Stimulated activated naive B cell treated with anti-CD40 and anti-IgM and Interleukin-4, amounts not matched to agents 10 μg/mL and 1 μg/mL and 100 μg/mL, for 72 hours (primary cell): Measurements from ENCODE around the gene HS6ST3.

Source experiments
- ATAC-seq, 2 donors: fragments of 150-1000 bp; cut with Tn5 transposase; replicated peaks; 2 replicates each; pipeline ENCODE4 v1.10.0; 2021; ENCODE audit warnings: moderate library complexity in 1 of 2
- DNase-seq: peaks from one replicate; pipeline ENCODE4 v3.0.0; 2021
- H3K27ac Mint-ChIP-seq: one replicate; pipeline ENCODE4 v1.8.0; 2022; ENCODE audit warnings: mild to moderate bottlenecking, mixed read lengths
- H3K27me3 Mint-ChIP-seq, 2 donors: one replicate each; pipeline ENCODE4 v1.8.0; 2022; ENCODE audit warnings: mixed read lengths in 2 of 2
- H3K36me3 Mint-ChIP-seq, 2 donors: one replicate each; pipeline ENCODE4 v1.8.0; 2022; ENCODE audit warnings: mixed read lengths in 2 of 2, mild to moderate bottlenecking in 1 of 2
- H3K4me1 Mint-ChIP-seq, 2 donors: one replicate each; pipeline ENCODE4 v1.8.0; 2022; ENCODE audit warnings: mixed read lengths in 2 of 2, mild to moderate bottlenecking in 1 of 2
- H3K4me3 Mint-ChIP-seq, 2 donors: one replicate each; pipeline ENCODE4 v1.8.0; 2022; ENCODE audit warnings: mild to moderate bottlenecking in 2 of 2, mixed read lengths in 2 of 2, moderate library complexity in 1 of 2
- H3K9me3 Mint-ChIP-seq, 2 donors: one replicate each; pipeline ENCODE4 v1.8.0; 2022; ENCODE audit warnings: mixed read lengths in 2 of 2, mild to moderate bottlenecking in 1 of 2

The HS6ST3 gene

GRCh38 chr13:96273196-96273595, 183.3 kb downstream of the HS6ST3 start:
- Mint-ChIP-seq H3K27me3 (no peaks in the 10 kb centered on the region), H3K4me3 (no peak overlapping the region), H3K9me3 (peaks cover 0 to 7% of the 10 kb centered on the region in 2 donors), H3K27ac (no peak overlapping the region), H3K4me1 (no peaks in the 10 kb centered on the region), H3K36me3 (no peaks in the 10 kb centered on the region)
- DNase-seq = no peak
- ATAC-seq = no peak

- H3K27ac Mint-ChIP-seq = no peak overlapping the region
- ATAC-seq (no peak), DNase-seq (no peak)
- H3K9me3 Mint-ChIP-seq = peaks cover 0 to 7% of the 10 kb centered on the region in 2 donors
- H3K36me3 Mint-ChIP-seq = no peaks in the 10 kb centered on the region
- H3K27me3 Mint-ChIP-seq = no peaks in the 10 kb centered on the region
- H3K4me1 Mint-ChIP-seq = no peaks in the 10 kb centered on the region
- no peak overlapping the region for H3K4me3 Mint-ChIP-seq
These were observed 184.1 kb downstream of the HS6ST3 start for GRCh38 chr13:96274046-96274445.

GRCh38 chr13:96279904-96280303, 190.0 kb downstream of the HS6ST3 start:
- ATAC-seq = no peak
- Mint-ChIP-seq H3K27ac (no peak overlapping the region), H3K4me1 (no peaks in the 10 kb centered on the region), H3K27me3 (no peaks in the 10 kb centered on the region), H3K4me3 (no peak overlapping the region), H3K9me3 (peaks cover 0 to 3% of the 10 kb centered on the region in 2 donors), H3K36me3 (no peaks in the 10 kb centered on the region)
- DNase-seq = no peak

- H3K27ac Mint-ChIP-seq = no peak overlapping the region
- ATAC-seq (no peak), DNase-seq (no peak)
- no peaks in the 10 kb centered on the region for H3K36me3 Mint-ChIP-seq
- H3K27me3 Mint-ChIP-seq = no peaks in the 10 kb centered on the region
- no peaks in the 10 kb centered on the region for H3K4me1 Mint-ChIP-seq
- peaks cover 0 to 2% of the 10 kb centered on the region in 2 donors for H3K9me3 Mint-ChIP-seq
- no peak overlapping the region for H3K4me3 Mint-ChIP-seq
These were observed 195.1 kb downstream of the HS6ST3 start for GRCh38 chr13:96284971-96285370.

GRCh38 chr13:96285729-96286128, 195.8 kb downstream of the HS6ST3 start:
- Mint-ChIP-seq H3K4me3 (no peak overlapping the region), H3K36me3 (no peaks in the 10 kb centered on the region), H3K27me3 (no peaks in the 10 kb centered on the region), H3K27ac (no peak overlapping the region), H3K4me1 (no peaks in the 10 kb centered on the region), H3K9me3 (peaks cover 0 to 4% of the 10 kb centered on the region in 2 donors)
- DNase-seq = no peak
- ATAC-seq = no peak

DNA sequence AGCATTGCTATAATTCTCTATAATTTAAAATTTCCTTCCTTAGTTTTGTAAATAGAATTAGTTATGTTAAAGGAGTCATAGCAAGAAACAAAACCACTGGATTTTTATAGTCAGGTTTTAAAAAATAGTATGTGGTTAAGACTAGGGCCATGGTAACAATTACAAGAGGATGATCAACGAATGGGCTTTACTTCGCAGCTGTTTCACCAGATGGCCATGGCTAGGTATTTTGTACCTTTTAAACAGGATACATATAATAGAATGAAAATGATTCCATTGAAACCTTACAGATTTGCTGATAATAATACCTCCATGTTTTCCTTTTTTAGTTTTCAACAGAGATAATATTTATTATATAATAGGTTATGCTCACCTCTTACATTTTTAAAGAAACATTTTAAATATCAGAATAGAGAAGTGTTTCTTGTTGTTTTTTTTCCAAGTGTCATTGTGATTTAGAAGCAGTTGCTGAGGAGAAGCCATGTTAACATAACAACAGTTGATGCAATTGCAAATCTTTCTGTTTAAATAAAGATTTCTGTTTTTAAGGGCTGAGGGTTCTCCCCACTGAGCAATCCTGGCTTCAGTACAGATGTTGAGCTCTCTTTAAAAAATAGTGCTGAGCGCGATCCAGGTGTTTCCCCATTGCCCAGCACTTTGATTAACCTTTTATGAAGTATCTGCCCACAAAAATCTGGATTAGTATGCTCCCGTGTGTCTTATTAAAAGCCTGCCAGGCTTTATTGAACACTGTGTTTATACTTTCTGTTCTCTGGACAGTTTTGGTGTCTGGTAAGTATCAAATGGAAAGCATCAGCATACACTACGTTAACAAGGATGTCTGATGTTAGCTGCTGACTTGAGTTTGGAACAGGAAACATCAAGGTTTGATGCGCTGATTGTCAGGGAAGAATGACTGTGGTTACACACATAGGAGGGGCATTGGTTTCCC, 205.3 kb downstream of the HS6ST3 start:
- no peak for ATAC-seq
- Mint-ChIP-seq H3K36me3 (no peaks in the 10 kb centered on the region), H3K27me3 (no peaks in the 10 kb centered on the region), H3K4me1 (no peaks in the 10 kb centered on the region), H3K27ac (no peak overlapping the region), H3K4me3 (no peak overlapping the region), H3K9me3 (peaks cover 1 to 6% of the 10 kb centered on the region in 2 donors)
- no peak for DNase-seq

DNA sequence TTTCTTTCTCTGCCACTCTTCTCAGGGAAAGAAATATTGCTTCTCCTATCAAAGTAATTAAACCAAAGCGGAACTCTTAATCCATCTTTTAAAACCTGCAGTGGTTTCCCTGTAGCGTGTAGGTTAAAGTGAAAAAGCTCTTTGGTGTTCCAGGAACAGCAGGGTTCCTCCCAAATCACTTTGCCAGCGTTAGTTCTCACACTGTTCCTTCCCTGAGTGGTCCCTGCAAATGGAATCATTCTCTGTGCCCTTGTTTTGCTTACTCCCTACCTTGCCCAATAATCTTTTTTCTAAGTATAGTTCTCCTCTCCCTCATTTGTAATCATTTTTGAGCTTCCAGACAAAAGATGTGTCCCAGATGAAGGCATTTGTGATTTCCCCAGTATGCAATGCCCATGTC, 207.5 kb downstream of the HS6ST3 start:
- Mint-ChIP-seq H3K4me1 (no peaks in the 10 kb centered on the region), H3K4me3 (no peak overlapping the region), H3K36me3 (no peaks in the 10 kb centered on the region), H3K9me3 (peaks cover 1 to 6% of the 10 kb centered on the region in 2 donors), H3K27ac (no peak overlapping the region), H3K27me3 (no peaks in the 10 kb centered on the region)
- DNase-seq (no peak), ATAC-seq (no peak)

- DNase-seq = no peak
- H3K4me1 Mint-ChIP-seq = no peaks in the 10 kb centered on the region
- no peaks in the 10 kb centered on the region for H3K27me3 Mint-ChIP-seq
- H3K9me3 Mint-ChIP-seq = peaks cover 1 to 6% of the 10 kb centered on the region in 2 donors
- H3K27ac Mint-ChIP-seq = no peak overlapping the region
- no peaks in the 10 kb centered on the region for H3K36me3 Mint-ChIP-seq
- ATAC-seq = no peak
- no peak overlapping the region for H3K4me3 Mint-ChIP-seq
These were observed 209.3 kb downstream of the HS6ST3 start for GRCh38 chr13:96299235-96299634.

- no peak for DNase-seq
- ATAC-seq = no peak
- Mint-ChIP-seq H3K27ac (no peak overlapping the region), H3K27me3 (no peaks in the 10 kb centered on the region), H3K4me1 (no peaks in the 10 kb centered on the region), H3K9me3 (peaks cover 1 to 4% of the 10 kb centered on the region in 2 donors), H3K4me3 (no peak overlapping the region), H3K36me3 (no peaks in the 10 kb centered on the region)
These were observed 218.7 kb downstream of the HS6ST3 start for GRCh38 chr13:96308568-96308967.

- no peak for DNase-seq
- Mint-ChIP-seq H3K36me3 (no peaks in the 10 kb centered on the region), H3K27me3 (no peaks in the 10 kb centered on the region), H3K9me3 (peaks cover 0 to 3% of the 10 kb centered on the region in 2 donors), H3K4me1 (no peaks in the 10 kb centered on the region), H3K27ac (no peak overlapping the region), H3K4me3 (no peak overlapping the region)
- ATAC-seq = no peak
These were observed 225.1 kb downstream of the HS6ST3 start for GRCh38 chr13:96314974-96315373.

DNA sequence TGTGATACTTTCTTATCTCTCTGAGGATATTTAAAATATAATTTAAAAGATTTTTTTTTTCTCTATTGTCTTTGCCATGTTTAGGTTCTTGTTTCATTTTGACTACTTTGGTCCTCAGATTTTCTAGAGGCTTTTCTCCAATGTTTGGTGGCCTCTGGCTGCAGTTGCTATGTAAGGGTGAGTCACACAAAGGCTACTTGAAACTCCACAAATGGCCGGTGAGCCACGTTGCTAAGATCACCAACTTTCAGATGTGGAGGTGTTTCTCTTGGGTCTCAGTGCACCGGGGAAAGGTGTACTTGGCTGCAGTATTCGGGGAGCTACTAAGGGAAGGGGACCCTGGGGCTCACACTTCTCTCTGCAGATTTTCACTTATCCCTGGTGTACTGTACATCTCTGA, 248.1 kb downstream of the HS6ST3 start:
- Mint-ChIP-seq H3K27ac (no peak overlapping the region), H3K4me3 (no peak overlapping the region), H3K4me1 (no peaks in the 10 kb centered on the region), H3K9me3 (peaks cover 0 to 6% of the 10 kb centered on the region in 2 donors), H3K36me3 (no peaks in the 10 kb centered on the region), H3K27me3 (no peaks in the 10 kb centered on the region)
- DNase-seq (no peak), ATAC-seq (no peak)

- no peaks in the 10 kb centered on the region for H3K27me3 Mint-ChIP-seq
- H3K36me3 Mint-ChIP-seq = no peaks in the 10 kb centered on the region
- no peaks in the 10 kb centered on the region for H3K4me1 Mint-ChIP-seq
- ATAC-seq (no peak), DNase-seq (no peak)
- H3K9me3 Mint-ChIP-seq = peaks cover 0 to 4% of the 10 kb centered on the region in 2 donors
- H3K4me3 Mint-ChIP-seq = no peak overlapping the region
- H3K27ac Mint-ChIP-seq = no peak overlapping the region
These were observed 252.4 kb downstream of the HS6ST3 start for GRCh38 chr13:96342286-96342685.

DNA sequence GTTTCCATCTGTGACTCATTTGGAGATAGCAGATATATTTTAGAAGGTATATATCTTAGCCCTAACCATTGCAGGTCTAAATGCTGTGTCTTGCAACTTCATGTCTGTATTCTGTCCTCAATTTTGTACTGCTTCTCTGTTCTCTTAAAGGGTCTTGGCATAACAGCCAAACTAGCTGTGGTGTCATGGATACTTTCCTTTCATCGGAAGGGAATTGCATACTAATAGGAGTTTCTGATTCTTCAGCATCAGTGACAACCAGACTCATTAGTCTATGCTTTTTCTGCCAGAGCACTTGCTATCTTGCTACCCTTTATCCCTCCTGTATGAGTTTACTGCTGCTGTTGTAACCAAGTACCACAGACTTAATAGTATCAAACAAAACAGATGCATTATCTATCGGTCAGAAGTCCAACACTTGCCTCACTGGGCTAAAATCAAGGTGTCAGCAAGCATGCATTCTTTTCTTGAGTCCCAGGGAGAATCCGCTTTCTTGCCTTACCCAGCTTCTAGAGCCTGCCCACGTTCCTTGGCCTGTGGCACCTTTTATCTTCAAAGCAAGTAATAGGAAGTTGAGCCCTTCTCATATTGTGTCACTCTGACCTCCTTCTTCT, 253.1 kb downstream of the HS6ST3 start:
- DNase-seq = no peak
- no peak overlapping the region for H3K27ac Mint-ChIP-seq
- H3K36me3 Mint-ChIP-seq = no peaks in the 10 kb centered on the region
- H3K27me3 Mint-ChIP-seq = no peaks in the 10 kb centered on the region
- peaks cover 0 to 4% of the 10 kb centered on the region in 2 donors for H3K9me3 Mint-ChIP-seq
- H3K4me1 Mint-ChIP-seq = no peaks in the 10 kb centered on the region
- ATAC-seq = no peak
- no peak overlapping the region for H3K4me3 Mint-ChIP-seq

- no peak overlapping the region for H3K4me3 Mint-ChIP-seq
- DNase-seq (no peak), ATAC-seq (no peak)
- no peaks in the 10 kb centered on the region for H3K4me1 Mint-ChIP-seq
- no peaks in the 10 kb centered on the region for H3K36me3 Mint-ChIP-seq
- no peak overlapping the region for H3K27ac Mint-ChIP-seq
- H3K27me3 Mint-ChIP-seq = no peaks in the 10 kb centered on the region
- H3K9me3 Mint-ChIP-seq = no peaks in the 10 kb centered on the region
These were observed 257.0 kb downstream of the HS6ST3 start for GRCh38 chr13:96346921-96347320.

GRCh38 chr13:96373597-96373996, 283.7 kb downstream of the HS6ST3 start:
- no peak for DNase-seq
- H3K36me3 Mint-ChIP-seq = no peaks in the 10 kb centered on the region
- H3K27ac Mint-ChIP-seq = no peak overlapping the region
- H3K9me3 Mint-ChIP-seq = peaks cover 0 to 8% of the 10 kb centered on the region in 2 donors
- no peak overlapping the region for H3K4me3 Mint-ChIP-seq
- H3K27me3 Mint-ChIP-seq = no peaks in the 10 kb centered on the region
- no peak for ATAC-seq
- H3K4me1 Mint-ChIP-seq = no peaks in the 10 kb centered on the region
